ENCODE measurements around the gene FGA. TPM values are rescaled to one million over a fixed set of nuclear protein-coding genes. Genes with fewer than 3 reads are reported as not detected.
"Not testable (repeated sequence)": the region's sequence is repeated elsewhere in the genome, so short reads cannot be mapped to it uniquely, and the experiment has no call there.

FGA gene
- total RNA-seq, 1 experiment from 2014 or later = 3.9 TPM

DNA sequence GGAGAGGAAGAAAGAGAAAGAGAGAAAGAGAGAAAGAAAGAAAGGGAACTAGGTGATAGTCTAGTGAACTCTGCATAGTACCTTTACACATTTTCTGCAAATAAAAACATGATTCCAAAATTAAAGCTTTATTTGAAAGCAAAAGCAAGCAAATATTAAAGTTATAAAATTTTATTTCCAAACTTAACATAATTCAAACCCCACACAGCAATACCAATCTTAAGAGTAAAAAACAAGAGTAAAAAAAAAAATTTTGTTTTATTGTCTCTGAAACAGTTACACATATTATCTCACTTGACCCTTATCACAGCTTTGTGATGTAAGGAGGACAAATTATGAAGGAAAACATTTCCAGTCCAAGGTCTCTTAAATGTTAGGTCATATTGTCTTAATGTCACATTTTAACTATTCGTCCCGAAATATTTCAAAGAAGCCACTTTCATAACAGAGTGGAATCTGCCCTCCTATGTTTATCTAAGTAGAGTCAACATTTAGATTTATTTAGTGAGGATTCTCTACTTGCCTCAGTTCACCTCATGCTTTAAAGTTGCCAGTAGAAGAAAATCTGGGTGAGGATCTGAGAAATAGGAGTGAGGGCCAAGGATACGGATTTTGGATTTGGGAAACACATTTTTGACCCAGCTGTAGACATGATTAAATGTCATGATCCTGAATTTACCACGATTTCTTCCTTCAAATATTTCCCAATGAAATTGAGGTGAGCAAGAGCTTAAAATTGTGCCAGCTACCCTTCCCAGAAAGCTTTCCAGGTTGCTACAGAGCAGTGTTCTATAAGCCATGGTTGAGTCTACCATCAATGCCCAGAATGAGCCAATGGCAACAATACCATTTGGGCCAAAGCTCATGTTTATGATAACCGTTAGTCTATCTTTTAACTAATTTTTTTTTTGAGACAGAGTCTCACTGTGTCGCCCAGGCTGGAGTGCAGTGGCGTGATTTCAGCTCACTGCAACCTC is 7.5 kb upstream of the FGA start (continued):
- TF ChIP-seq, protein P1, sequence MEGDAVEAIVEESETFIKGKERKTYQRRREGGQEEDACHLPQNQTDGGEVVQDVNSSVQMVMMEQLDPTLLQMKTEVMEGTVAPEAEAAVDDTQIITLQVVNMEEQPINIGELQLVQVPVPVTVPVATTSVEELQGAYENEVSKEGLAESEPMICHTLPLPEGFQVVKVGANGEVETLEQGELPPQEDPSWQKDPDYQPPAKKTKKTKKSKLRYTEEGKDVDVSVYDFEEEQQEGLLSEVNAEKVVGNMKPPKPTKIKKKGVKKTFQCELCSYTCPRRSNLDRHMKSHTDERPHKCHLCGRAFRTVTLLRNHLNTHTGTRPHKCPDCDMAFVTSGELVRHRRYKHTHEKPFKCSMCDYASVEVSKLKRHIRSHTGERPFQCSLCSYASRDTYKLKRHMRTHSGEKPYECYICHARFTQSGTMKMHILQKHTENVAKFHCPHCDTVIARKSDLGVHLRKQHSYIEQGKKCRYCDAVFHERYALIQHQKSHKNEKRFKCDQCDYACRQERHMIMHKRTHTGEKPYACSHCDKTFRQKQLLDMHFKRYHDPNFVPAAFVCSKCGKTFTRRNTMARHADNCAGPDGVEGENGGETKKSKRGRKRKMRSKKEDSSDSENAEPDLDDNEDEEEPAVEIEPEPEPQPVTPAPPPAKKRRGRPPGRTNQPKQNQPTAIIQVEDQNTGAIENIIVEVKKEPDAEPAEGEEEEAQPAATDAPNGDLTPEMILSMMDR (IDR thresholded peaks at IDR 0.05 in 2 of 3, conservative IDR thresholded peaks at IDR 0.05 in 1 of 3; ENCODE audit: borderline replicate concordance in 1 of 3, insufficient read depth in 1 of 3, low read depth in 2 of 3, low read length in 2 of 3) = no peak
- TF ChIP-seq EGR1 (IDR thresholded peaks at IDR 0.05; ENCODE audit: low read depth) (no peak), FOSL1 (IDR thresholded peaks at IDR 0.05; ENCODE audit: low read depth) (no peak), POLR2A (IDR thresholded peaks at IDR 0.05; ENCODE audit: borderline replicate concordance, extremely low read depth, insufficient read depth, insufficient read length) (no peak), CEBPB (IDR thresholded peaks at IDR 0.05; ENCODE audit: low read depth) (no peak), SIN3A (IDR thresholded peaks at IDR 0.05; ENCODE audit: low read depth) (no peak), POLR2AphosphoS5 (IDR thresholded peaks at IDR 0.05; ENCODE audit: low read depth, low read length) (no peak), ZFX (IDR thresholded peaks at IDR 0.05) (no peak), SP1 (IDR thresholded peaks at IDR 0.05; ENCODE audit: low read depth) (no peak)

DNA sequence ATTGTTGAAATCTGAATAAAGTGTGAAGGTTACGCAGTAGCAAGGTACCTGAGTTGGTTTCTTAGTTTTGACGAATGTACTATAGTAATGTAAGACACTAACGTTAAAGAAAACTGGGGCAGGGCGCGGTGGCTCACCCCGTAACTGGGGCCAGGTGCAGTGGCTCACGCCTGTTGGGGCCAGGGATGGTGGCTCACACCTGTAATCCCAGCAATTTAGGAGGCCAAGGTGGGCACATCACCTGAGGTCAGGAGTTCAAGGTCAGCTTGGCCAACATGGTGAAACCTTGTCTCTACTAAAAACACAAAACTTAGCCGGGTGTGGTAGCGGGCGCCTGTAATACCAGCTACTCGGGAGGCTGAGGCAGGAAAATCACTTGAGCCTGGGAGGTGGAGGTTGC is 6.7 kb upstream of the FGA start:
- H3K36me3 ChIP-seq (ENCODE audit: control insufficient read depth in 1 of 2, insufficient read depth in 2 of 2, low read length in 2 of 2); RAD21 ChIA-PET (ENCODE audit: low non-redundant PET in 1 of 2, low total read pairs in 2 of 2, uncharacterized antibody in 2 of 2, unreplicated experiment in 2 of 2); H3K4me2 ChIP-seq (ENCODE audit: low read length); H3K4me1 ChIP-seq (ENCODE audit: control insufficient read depth in 1 of 2, insufficient read depth in 2 of 2, low read length in 2 of 2); H3K9me3 ChIP-seq (ENCODE audit: control insufficient read depth in 1 of 2, insufficient read depth in 1 of 2, low read depth in 1 of 2, low read length in 2 of 2); H3K9me2 ChIP-seq (ENCODE audit: insufficient read depth); H3K27me3 ChIP-seq (ENCODE audit: insufficient read depth, low read length); DNase-seq (ENCODE audit: low read depth, low spot score); H3K27ac ChIP-seq (ENCODE audit: low read depth, low read length); H3K9ac ChIP-seq (ENCODE audit: low read length); H4K20me1 ChIP-seq (ENCODE audit: insufficient read depth); BruUV-seq (replicated peaks); H2AFZ ChIP-seq (ENCODE audit: low read depth, low read length, poor library complexity, severe bottlenecking); H3K79me2 ChIP-seq (ENCODE audit: insufficient read depth, low read length); POLR2A ChIA-PET; ATAC-seq; intact Hi-C loops (cut with micrococcal nuclease); H3K4me3 ChIP-seq (replicated peaks in 1 of 2; ENCODE audit: low read depth in 1 of 2, low read length in 2 of 2): not testable (repeated sequence)
- CTCF ChIA-PET = interaction anchor here (1.6 kb wide), 1 partner anchor 21 kb away, joined by 5 read pairs; no protein-coding TSS in a partner anchor
